Panc1 (cell line): Measurements from ENCODE around the gene GRPEL2.

ENCODE experiments used
- CTCF ChIP-seq: fragments of 450-650 bp; IDR thresholded peaks from 2 replicates; pipeline ENCODE4 v1.5.1; 2017; ENCODE audit warnings: mild to moderate bottlenecking
- TCF7L2 ChIP-seq: IDR thresholded peaks from 2 replicates; pipeline ENCODE4 v1.6.1; 2011; ENCODE audit warnings: mild to moderate bottlenecking, low read depth, low read length, inconsistent platforms

GRCh38 chr5:149391524-149391923 is 46.2 kb downstream of the GRPEL2 start:
- TF ChIP-seq TCF7L2 (no peak), CTCF (no peak)
